ENCODE data around the gene AMFR. TPM values are rescaled to one million over a fixed set of nuclear protein-coding genes. Genes with fewer than 3 reads are reported as not detected.
A peak's percentile ranks its signal among the peaks of the same experiment; 100 is the strongest.

The AMFR gene
- total RNA-seq, 1 donor from 2014 or later, result 69.9 TPM

GRCh38 chr16:56373003-56373402 is 52.3 kb downstream of the AMFR start:
- Mint-ChIP-seq H3K27me3 (ENCODE audit: unreplicated experiment) (peaks cover 2% of the 10 kb centered on the region), H3K4me1 (ENCODE audit: low read depth, unreplicated experiment) (peaks cover 26% of the 10 kb centered on the region), H3K9me3 (ENCODE audit: unreplicated experiment) (peaks cover 3% of the 10 kb centered on the region), H3K36me3 (ENCODE audit: unreplicated experiment) (peaks cover 13% of the 10 kb centered on the region), H3K4me3 (ENCODE audit: unreplicated experiment) (no peak overlapping the region), H3K27ac (ENCODE audit: unreplicated experiment) (peak overlapping the region; percentile 19)
- no peak for DNase-seq
- no peak for TF ChIP-seq CTCF (IDR thresholded peaks at IDR 0.05; ENCODE audit: partially characterized antibody, unreplicated experiment)

GRCh38 chr16:56372013-56372634 is 53.2 kb downstream of the AMFR start:
- Mint-ChIP-seq H3K27me3 (ENCODE audit: unreplicated experiment) (peaks cover 2% of the 10 kb centered on the region), H3K27ac (ENCODE audit: unreplicated experiment) (no peak overlapping the region), H3K4me1 (ENCODE audit: low read depth, unreplicated experiment) (peaks cover 31% of the 10 kb centered on the region), H3K4me3 (ENCODE audit: unreplicated experiment) (no peak overlapping the region), H3K36me3 (ENCODE audit: unreplicated experiment) (peaks cover 5% of the 10 kb centered on the region), H3K9me3 (ENCODE audit: unreplicated experiment) (peaks cover 3% of the 10 kb centered on the region)
- TF ChIP-seq CTCF (IDR thresholded peaks at IDR 0.05; ENCODE audit: partially characterized antibody, unreplicated experiment), result no peak
- no peak for DNase-seq

- Mint-ChIP-seq H3K27ac (ENCODE audit: unreplicated experiment) (no peak overlapping the region), H3K4me1 (ENCODE audit: low read depth, unreplicated experiment) (peaks cover 32% of the 10 kb centered on the region), H3K4me3 (ENCODE audit: unreplicated experiment) (no peak overlapping the region), H3K36me3 (ENCODE audit: unreplicated experiment) (peaks cover 4% of the 10 kb centered on the region), H3K9me3 (ENCODE audit: unreplicated experiment) (peaks cover 3% of the 10 kb centered on the region), H3K27me3 (ENCODE audit: unreplicated experiment) (peaks cover 2% of the 10 kb centered on the region)
- DNase-seq, result no peak
- no peak for TF ChIP-seq CTCF (IDR thresholded peaks at IDR 0.05; ENCODE audit: partially characterized antibody, unreplicated experiment)
These were observed 53.7 kb downstream of the AMFR start for GRCh38 chr16:56371660-56371937.

- peaks cover 32% of the 10 kb centered on the region for H3K4me1 Mint-ChIP-seq (ENCODE audit: low read depth, unreplicated experiment)
- no peak overlapping the region for H3K4me3 Mint-ChIP-seq (ENCODE audit: unreplicated experiment)
- DNase-seq, result no peak
- no peak for TF ChIP-seq CTCF (IDR thresholded peaks at IDR 0.05; ENCODE audit: partially characterized antibody, unreplicated experiment)
- no peak overlapping the region for H3K27ac Mint-ChIP-seq (ENCODE audit: unreplicated experiment)
- peaks cover 3% of the 10 kb centered on the region for H3K9me3 Mint-ChIP-seq (ENCODE audit: unreplicated experiment)
- H3K27me3 Mint-ChIP-seq (ENCODE audit: unreplicated experiment), result peaks cover 2% of the 10 kb centered on the region
- H3K36me3 Mint-ChIP-seq (ENCODE audit: unreplicated experiment), result peaks cover 4% of the 10 kb centered on the region
These were observed 54.3 kb downstream of the AMFR start for GRCh38 chr16:56370875-56371659.

GRCh38 chr16:56370185-56370874 is 55.0 kb downstream of the AMFR start:
- H3K27ac Mint-ChIP-seq (ENCODE audit: unreplicated experiment), result no peak overlapping the region
- peaks cover 32% of the 10 kb centered on the region for H3K4me1 Mint-ChIP-seq (ENCODE audit: low read depth, unreplicated experiment)

More at GRCh38 chr16:56370185-56370874, 55.0 kb downstream of the AMFR start:
- Mint-ChIP-seq H3K9me3 (ENCODE audit: unreplicated experiment) (peaks cover 3% of the 10 kb centered on the region), H3K27me3 (ENCODE audit: unreplicated experiment) (peaks cover 2% of the 10 kb centered on the region), H3K4me3 (ENCODE audit: unreplicated experiment) (no peak overlapping the region), H3K36me3 (ENCODE audit: unreplicated experiment) (peaks cover 4% of the 10 kb centered on the region)
- no peak for DNase-seq
- TF ChIP-seq CTCF (IDR thresholded peaks at IDR 0.05; ENCODE audit: partially characterized antibody, unreplicated experiment), result no peak

Measured in glutamatergic neuron (in vitro differentiated cells).